ENCODE data around the gene IGF2. TPM values are rescaled to one million over a fixed set of nuclear protein-coding genes. Genes with fewer than 3 reads are reported as not detected.

IGF2 gene
- total RNA-seq, 1 experiment from 2014 or later = 14.5 TPM

GRCh38 chr11:2160736-2161259, 21.6 kb upstream of the IGF2 start, which contains the start of gene INS:
Gene INS, minus strand, starts transcription at chr11:2161209. Its CDS starts 238 bp downstream, at chr11:2160971.
- no peak for ATAC-seq
- ChIA-PET CTCF (interaction anchor here (1.1 kb wide), 1 partner anchor 278 kb away, joined by 4 read pairs; no protein-coding TSS in a partner anchor), POLR2A (interaction anchor here (0.7 kb wide), 1 partner anchor 193 kb away, joined by 3 read pairs; no protein-coding TSS in a partner anchor)
- Histone ChIP-seq H3K27me3 (ENCODE audit: control insufficient read depth, insufficient read depth, low read length) (no peaks in the 10 kb centered on the region), H3K4me1 (ENCODE audit: control insufficient read depth, insufficient read depth, low read length) (peaks cover 4% of the 10 kb centered on the region), H3K9me3 (ENCODE audit: control insufficient read depth, insufficient read depth, low read depth, low read length) (no peaks in the 10 kb centered on the region), H3K4me3 (ENCODE audit: low read depth in 2 of 2, low read length in 2 of 2) (no peak within 1 kb of the TSS), H3K27ac (ENCODE audit: low read length) (no peak within 1 kb of the TSS), H3K36me3 (ENCODE audit: control insufficient read depth, insufficient read depth, low read length) (no peaks in the 10 kb centered on the region)
- intact Hi-C loops (cut with micrococcal nuclease; ENCODE audit: unreplicated experiment) = no loop called here
- TF ChIP-seq REST (IDR thresholded peaks at IDR 0.05; ENCODE audit: insufficient read depth in 1 of 2, low read depth in 2 of 2, low read length in 1 of 2) = no peak
- TF ChIP-seq TCF7L2 (IDR thresholded peaks at IDR 0.05; ENCODE audit: low read depth, low read length) = no peak
- no peak for TF ChIP-seq CTCF (IDR thresholded peaks at IDR 0.05)
- TF ChIP-seq SIN3A (IDR thresholded peaks at IDR 0.05; ENCODE audit: borderline replicate concordance, insufficient read depth, low read depth, low read length) = no peak
- no peak for TF ChIP-seq POLR2AphosphoS5 (IDR thresholded peaks at IDR 0.05; ENCODE audit: low read depth, low read length)
- no TSS peak for BruUV-seq (replicated peaks)
- in situ Hi-C loops (cut with HindIII; ENCODE audit: low pct_unique_long_range_greater_than_20kb, low sequenced_read_pairs) = no loop called here
- DNase-seq (ENCODE audit: low read depth, low spot score) = no peak

GRCh38 chr11:2159536-2160413, 20.6 kb upstream of the IGF2 start:
- no peaks in the 10 kb centered on the region for H3K9me3 ChIP-seq (ENCODE audit: control insufficient read depth, insufficient read depth, low read depth, low read length)
- intact Hi-C loops (cut with micrococcal nuclease; ENCODE audit: unreplicated experiment) = loop anchor here (5.0 kb wide), 1 partner anchor 287 kb away; no protein-coding TSS in a partner anchor
- H3K4me1 ChIP-seq (ENCODE audit: control insufficient read depth, insufficient read depth, low read length) = peaks cover 4% of the 10 kb centered on the region
- no peak overlapping the region for H3K27ac ChIP-seq (ENCODE audit: low read length)
- no TSS peak for BruUV-seq (replicated peaks)
- H3K27me3 ChIP-seq (ENCODE audit: control insufficient read depth, insufficient read depth, low read length) = no peaks in the 10 kb centered on the region
- in situ Hi-C loops (cut with HindIII; ENCODE audit: low pct_unique_long_range_greater_than_20kb, low sequenced_read_pairs) = no loop called here
- no peak overlapping the region for H3K4me3 ChIP-seq (ENCODE audit: low read depth in 2 of 2, low read length in 2 of 2)
- no peak for DNase-seq (ENCODE audit: low read depth, low spot score)
- ATAC-seq = no peak
- POLR2A ChIA-PET = interaction anchor here (0.7 kb wide), 2 partner anchors 20 to 192 kb away, joined by 3 to 8 read pairs; no protein-coding TSS in a partner anchor
- CTCF ChIA-PET = interaction anchor here (0.6 to 1.1 kb wide), 2 partner anchors 10 to 277 kb away, joined by 3 to 4 read pairs; no protein-coding TSS in a partner anchor
- TF ChIP-seq REST (IDR thresholded peaks at IDR 0.05; ENCODE audit: insufficient read depth in 1 of 2, low read depth in 2 of 2, low read length in 1 of 2) = no peak
- no peak for TF ChIP-seq POLR2AphosphoS5 (IDR thresholded peaks at IDR 0.05; ENCODE audit: low read depth, low read length)
- TF ChIP-seq TCF7L2 (IDR thresholded peaks at IDR 0.05; ENCODE audit: low read depth, low read length) = no peak
- TF ChIP-seq SIN3A (IDR thresholded peaks at IDR 0.05; ENCODE audit: borderline replicate concordance, insufficient read depth, low read depth, low read length) = no peak
- no peak for TF ChIP-seq CTCF (IDR thresholded peaks at IDR 0.05)
- H3K36me3 ChIP-seq (ENCODE audit: control insufficient read depth, insufficient read depth, low read length) = no peaks in the 10 kb centered on the region

Data from Panc1 (cell line).